WI38 (cell line): Measurements from ENCODE around the gene CTNNAL1.

ENCODE experiments used
- H3K4me3 ChIP-seq: 2 replicates; pipeline ENCODE4 v1.5.1; 2011; ENCODE audit warnings: low read depth, mild to moderate bottlenecking, control low read depth, low read length
- TF ChIP-seq, protein P1 (sequence below): IDR thresholded peaks from 2 replicates; pipeline ENCODE4 v1.5.1; 2012; ENCODE audit warnings: low read depth, mild to moderate bottlenecking, control low read depth, low read length

The CTNNAL1 gene

DNA sequence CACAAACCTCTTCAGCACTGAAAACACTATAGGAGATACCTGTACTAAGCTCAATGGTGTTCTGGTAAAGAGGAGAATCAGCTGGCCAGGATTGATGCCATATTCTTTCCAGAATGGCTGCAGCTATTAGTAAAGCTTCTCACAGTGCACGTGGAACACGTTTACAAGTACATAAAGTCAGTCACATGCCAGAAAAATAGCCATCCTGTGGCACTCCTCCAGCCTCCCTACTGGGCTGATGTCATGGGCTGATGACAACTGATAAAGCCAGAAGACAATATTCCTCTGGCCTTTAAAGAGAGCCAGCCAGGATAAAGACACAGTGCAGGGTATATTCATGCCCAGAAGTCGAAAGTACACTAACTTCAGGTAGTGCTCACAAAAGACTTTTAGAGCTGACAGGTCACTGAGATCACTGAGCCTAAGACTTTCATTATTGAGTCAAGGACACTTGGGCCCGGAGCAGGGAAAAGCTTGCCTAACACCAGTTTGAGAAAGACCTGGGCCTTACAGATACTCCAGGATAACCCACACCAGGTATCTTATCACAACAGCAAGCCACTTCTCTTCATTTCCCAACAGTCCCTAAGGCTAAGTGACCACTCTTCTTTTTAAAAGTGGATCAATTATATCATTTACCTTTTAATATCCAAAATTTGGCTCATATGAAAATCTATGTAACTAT, 49.7 kb downstream of the CTNNAL1 start:
- TF ChIP-seq, protein P1, sequence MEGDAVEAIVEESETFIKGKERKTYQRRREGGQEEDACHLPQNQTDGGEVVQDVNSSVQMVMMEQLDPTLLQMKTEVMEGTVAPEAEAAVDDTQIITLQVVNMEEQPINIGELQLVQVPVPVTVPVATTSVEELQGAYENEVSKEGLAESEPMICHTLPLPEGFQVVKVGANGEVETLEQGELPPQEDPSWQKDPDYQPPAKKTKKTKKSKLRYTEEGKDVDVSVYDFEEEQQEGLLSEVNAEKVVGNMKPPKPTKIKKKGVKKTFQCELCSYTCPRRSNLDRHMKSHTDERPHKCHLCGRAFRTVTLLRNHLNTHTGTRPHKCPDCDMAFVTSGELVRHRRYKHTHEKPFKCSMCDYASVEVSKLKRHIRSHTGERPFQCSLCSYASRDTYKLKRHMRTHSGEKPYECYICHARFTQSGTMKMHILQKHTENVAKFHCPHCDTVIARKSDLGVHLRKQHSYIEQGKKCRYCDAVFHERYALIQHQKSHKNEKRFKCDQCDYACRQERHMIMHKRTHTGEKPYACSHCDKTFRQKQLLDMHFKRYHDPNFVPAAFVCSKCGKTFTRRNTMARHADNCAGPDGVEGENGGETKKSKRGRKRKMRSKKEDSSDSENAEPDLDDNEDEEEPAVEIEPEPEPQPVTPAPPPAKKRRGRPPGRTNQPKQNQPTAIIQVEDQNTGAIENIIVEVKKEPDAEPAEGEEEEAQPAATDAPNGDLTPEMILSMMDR: no peak
- H3K4me3 ChIP-seq: no peak overlapping the region

DNA sequence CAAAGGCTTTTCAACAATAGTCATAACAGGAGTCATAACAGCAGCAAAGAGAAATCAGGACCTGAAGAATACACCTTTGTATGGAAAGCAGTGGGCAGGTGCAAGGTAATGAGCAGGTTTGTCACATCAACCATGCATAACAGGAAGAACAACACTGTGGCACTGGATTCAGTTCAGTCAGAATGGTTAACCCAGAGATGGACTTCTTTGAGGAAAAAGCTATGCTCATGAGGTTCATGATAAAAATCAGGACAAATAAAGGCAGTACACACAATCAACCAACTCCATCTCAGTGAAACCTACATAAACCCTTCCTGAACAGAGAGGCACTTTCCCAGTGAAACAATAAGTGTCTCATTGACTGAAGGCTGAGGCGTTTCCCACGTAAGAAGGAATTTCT, 52.1 kb downstream of the CTNNAL1 start:
- H3K4me3 ChIP-seq: no peak overlapping the region
- TF ChIP-seq, protein P1: no peak

DNA sequence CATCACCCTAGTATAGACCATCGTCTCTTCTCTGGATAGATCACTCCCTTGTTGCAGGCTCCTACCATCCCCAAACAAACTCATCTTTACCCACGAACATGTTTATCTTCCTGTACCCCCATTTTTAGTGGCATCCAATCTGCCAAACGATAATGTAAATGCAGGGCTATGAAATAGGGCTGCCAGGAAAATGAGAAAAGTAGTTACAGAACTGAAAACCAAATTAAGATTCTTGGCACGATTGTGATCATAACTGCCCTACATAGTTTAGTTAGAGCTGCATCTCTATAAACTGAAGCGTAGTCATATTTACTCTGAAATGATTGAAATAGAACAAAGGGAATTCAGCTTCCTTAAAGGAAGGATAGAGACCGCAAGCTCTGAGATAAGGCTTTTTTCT, 53.0 kb downstream of the CTNNAL1 start:
- H3K4me3 ChIP-seq: no peak overlapping the region
- TF ChIP-seq, protein P1: no peak

DNA sequence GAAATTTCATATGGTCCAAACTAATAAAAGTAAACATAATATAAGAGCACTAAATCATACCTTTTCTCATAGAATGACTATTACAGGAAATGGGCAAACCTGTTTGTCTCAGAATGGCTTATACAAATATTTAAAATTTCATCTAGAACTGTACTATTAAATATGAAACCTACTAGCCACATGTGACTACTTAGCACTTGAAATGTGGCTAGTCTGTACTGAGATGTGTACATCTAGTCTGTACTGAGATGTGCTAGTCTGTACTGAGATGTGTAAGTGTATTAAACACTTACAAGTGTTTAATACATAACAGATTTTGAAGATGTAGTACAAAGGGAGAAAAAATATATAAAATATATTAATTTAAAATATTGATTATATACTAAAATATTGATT, 56.7 kb downstream of the CTNNAL1 start:
- TF ChIP-seq, protein P1: no peak
- H3K4me3 ChIP-seq: no peak overlapping the region

DNA sequence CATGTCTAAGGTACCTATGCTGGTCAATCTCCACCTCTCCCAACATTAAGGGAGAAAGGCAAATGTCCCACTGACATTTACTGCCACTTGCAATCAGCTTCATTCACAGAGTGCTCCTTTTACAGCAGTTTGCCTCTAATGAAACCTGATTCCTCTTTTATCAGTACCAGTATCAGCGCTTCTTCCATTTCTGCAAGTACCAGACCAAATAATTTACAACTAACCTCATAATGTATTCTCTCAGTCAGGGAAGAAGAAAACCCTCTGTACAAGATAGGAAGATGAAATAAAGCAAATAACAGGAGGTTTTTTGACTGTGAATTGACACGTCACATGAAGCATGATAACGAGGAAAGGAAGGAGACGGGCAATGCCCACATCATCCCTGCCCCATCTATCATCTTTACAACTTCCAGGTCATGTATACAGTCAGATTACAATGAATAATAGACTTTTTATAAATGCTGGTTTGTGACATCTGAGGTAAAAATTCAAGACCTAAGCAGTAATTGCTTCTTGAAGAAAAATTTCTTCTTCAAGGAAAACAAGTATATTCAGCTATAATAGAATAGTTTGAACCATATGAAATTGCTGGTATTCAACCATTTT, 57.2 kb downstream of the CTNNAL1 start:
- TF ChIP-seq, protein P1: no peak
- no peak overlapping the region for H3K4me3 ChIP-seq

DNA sequence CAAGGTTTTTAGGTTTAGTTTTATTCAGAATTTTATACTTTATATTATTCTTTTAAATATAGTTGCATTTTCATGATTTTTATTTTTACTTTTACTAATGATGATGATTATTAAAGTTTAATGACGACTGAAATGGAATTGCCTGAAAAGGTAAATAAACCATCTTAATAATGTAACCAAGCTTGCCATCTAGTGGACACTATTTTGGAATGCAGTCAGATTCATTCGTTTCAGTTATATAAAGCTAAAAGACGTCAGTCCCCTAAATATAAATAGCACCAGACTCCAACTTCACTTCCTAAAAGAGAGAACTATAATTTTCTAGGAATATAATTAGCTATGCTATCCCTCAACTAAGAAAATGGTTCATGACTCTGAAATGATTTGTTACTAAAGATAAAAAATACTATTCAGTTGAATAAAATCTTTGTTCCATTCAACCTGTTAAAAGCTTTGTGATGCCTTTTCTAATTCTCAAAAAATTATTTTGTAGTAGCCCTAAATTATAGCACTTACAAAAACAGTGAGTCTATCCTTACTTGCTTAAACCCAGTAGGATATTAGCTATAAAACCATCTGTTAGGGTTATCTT, 59.2 kb downstream of the CTNNAL1 start:
- H3K4me3 ChIP-seq: no peak overlapping the region
- TF ChIP-seq, protein P1: peak; percentile 32; the same call in 1 of the 2 replicates

- TF ChIP-seq, protein P1: no peak
- H3K4me3 ChIP-seq: no peak overlapping the region
Measured at GRCh38 chr9:108951578-108951977, 61.7 kb downstream of the CTNNAL1 start.
